ENCODE measurements around the gene FRK. TPM values are rescaled to one million over a fixed set of nuclear protein-coding genes. Genes with fewer than 3 reads are reported as not detected.

FRK gene
- total and polyA plus RNA-seq, 9 donors, result 0.40 to 0.79 (median 0.51) TPM

Other genes starting within 250 kb of the FRK start
- gene NT5DC1, start 40.0 kb upstream of the FRK start, total RNA-seq, result 8.2 TPM
- 10 to 100 TPM; 16.4 to 25.0 (median 20.7) TPM for gene NT5DC1, start 40.0 kb upstream of the FRK start, polyA plus RNA-seq (ENCODE audit: insufficient read depth in 1 of 8, insufficient read length in 8 of 8, low replicate concordance in 1 of 8)
- gene COL10A1, start 65.2 kb upstream of the FRK start, total RNA-seq, result 1.9 TPM
- gene COL10A1, start 65.2 kb upstream of the FRK start, polyA plus RNA-seq (ENCODE audit: insufficient read depth in 1 of 8, insufficient read length in 8 of 8, low replicate concordance in 1 of 8), result 1 to 10 TPM in 1 of 8 donors, under 1 TPM in 7; 0.16 to 1.1 (median 0.29) TPM
- gene TSPYL4, start 193.2 kb upstream of the FRK start, total RNA-seq, result 11.8 TPM
- 10 to 100 TPM; 14.8 to 25.2 (median 19.5) TPM for gene TSPYL4, start 193.2 kb upstream of the FRK start, polyA plus RNA-seq (ENCODE audit: insufficient read depth in 1 of 8, insufficient read length in 8 of 8, low replicate concordance in 1 of 8)
- gene TSPYL1, start 219.0 kb upstream of the FRK start, total RNA-seq, result 41.9 TPM
- 10 to 100 TPM; 43.8 to 65.8 (median 54.5) TPM for gene TSPYL1, start 219.0 kb upstream of the FRK start, polyA plus RNA-seq (ENCODE audit: insufficient read depth in 1 of 8, insufficient read length in 8 of 8, low replicate concordance in 1 of 8)